Fibroblast of villous mesenchyme (primary cell): ENCODE measurements around the gene TRABD2A. TPM values are rescaled to one million over a fixed set of nuclear protein-coding genes. Genes with fewer than 3 reads are reported as not detected.

Experiments used
- DNase-seq: peaks from one replicate; pipeline ENCODE4 v3.0.0-alpha.2; 2010; ENCODE audit warnings: low read depth
- H3K4me3 ChIP-seq: 2 replicates; pipeline ENCODE4 v1.5.1; 2011; ENCODE audit warnings: low read depth, mild to moderate bottlenecking, low read length
- total RNA-seq: library from RNA; depleted of rRNA; stranded (reverse); fragments of >200 nt; gene quantifications from 2 replicates; pipeline ENCODE4 v1.2.3, GENCODE V29; 2012
- TF ChIP-seq, protein P1 (sequence below): IDR thresholded peaks from 2 replicates; pipeline ENCODE4 v1.5.1; 2012; ENCODE audit warnings: low read depth, mild to moderate bottlenecking, low read length; ENCODE audit not compliant: insufficient read depth

The TRABD2A gene
- total RNA-seq, 1 donor, result 1.7 TPM

DNA sequence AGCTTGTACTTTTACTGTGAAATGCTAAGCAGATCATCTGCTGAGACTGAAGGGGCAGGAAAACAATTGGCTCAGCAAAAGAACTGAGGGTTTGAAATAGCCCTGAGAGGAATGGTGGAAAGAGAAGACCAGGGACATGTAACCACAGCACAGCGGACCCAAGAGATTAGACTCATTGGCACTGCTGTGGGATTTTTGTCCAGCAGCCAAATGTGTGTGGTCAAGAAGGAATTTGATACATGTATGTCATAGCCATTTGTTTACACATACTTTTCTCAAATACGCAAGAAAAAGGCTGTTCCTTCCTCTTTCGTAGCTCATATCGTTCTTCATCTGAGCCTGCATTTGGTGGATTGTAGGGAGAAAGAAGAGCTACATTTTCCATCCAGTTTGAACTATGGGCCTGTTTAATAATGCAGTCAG lies 73.8 kb downstream of the TRABD2A start:
- no peak overlapping the region for H3K4me3 ChIP-seq
- peak; percentile 99 for DNase-seq

DNA sequence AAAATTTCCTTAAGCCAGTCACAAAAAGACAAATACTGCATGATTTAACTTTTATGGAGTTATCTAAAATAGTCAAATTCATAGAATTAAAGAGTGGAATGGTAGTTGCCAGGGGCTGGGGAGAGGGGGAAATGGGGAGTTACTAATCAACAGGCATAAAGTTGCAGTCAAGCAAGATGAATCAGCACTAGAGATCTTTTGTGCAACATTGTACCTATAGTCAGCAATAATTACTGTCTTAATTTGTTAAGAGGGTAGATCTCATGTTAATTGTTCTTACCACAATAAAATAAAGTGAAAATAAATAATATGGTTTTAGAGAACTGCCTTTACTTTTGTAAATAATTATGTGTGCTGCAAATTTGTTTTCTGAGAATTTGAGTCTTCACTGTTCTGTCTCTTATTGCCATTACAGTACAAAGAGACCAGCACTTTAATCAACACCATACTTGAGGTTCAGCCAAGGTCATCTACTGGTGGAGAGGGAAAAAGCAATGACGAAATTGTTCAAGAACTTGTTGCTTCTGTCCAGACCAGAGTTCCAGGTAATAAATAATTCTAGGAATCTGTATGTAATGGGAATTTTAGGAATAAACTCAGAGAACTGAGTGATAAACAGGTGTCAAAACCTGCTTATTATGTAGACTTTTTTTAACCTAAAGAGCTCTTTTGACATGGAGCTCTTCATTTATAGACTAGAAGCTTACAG lies 75.5 kb downstream of the TRABD2A start:
- TF ChIP-seq, protein P1, sequence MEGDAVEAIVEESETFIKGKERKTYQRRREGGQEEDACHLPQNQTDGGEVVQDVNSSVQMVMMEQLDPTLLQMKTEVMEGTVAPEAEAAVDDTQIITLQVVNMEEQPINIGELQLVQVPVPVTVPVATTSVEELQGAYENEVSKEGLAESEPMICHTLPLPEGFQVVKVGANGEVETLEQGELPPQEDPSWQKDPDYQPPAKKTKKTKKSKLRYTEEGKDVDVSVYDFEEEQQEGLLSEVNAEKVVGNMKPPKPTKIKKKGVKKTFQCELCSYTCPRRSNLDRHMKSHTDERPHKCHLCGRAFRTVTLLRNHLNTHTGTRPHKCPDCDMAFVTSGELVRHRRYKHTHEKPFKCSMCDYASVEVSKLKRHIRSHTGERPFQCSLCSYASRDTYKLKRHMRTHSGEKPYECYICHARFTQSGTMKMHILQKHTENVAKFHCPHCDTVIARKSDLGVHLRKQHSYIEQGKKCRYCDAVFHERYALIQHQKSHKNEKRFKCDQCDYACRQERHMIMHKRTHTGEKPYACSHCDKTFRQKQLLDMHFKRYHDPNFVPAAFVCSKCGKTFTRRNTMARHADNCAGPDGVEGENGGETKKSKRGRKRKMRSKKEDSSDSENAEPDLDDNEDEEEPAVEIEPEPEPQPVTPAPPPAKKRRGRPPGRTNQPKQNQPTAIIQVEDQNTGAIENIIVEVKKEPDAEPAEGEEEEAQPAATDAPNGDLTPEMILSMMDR, result no peak
- H3K4me3 ChIP-seq, result no peak overlapping the region
- DNase-seq, result peak; percentile 79

More for the DNA sequence above, 73.8 kb downstream of the TRABD2A start:
- TF ChIP-seq, protein P1, result no peak

DNA sequence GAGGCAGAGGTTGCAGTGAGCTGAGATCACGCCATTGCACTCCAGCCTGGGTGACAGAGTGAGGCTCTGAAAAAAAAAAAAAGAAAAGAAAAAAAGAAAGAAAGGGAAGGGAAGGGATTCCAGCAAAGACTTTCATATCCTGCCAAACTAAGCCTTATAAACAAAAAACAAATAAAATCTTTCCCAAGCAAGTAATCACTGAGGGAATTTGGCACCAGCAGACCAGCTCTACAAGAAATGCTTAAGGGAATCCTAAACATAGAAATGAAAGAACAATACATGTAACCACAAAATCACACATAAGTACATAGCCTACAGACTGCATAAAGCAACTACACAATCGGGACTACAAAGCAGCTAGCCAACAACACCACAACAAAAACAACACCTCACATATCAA lies 79.1 kb downstream of the TRABD2A start:
- H3K4me3 ChIP-seq, result no peak overlapping the region
- DNase-seq, result no peak
- TF ChIP-seq, protein P1, result no peak

DNA sequence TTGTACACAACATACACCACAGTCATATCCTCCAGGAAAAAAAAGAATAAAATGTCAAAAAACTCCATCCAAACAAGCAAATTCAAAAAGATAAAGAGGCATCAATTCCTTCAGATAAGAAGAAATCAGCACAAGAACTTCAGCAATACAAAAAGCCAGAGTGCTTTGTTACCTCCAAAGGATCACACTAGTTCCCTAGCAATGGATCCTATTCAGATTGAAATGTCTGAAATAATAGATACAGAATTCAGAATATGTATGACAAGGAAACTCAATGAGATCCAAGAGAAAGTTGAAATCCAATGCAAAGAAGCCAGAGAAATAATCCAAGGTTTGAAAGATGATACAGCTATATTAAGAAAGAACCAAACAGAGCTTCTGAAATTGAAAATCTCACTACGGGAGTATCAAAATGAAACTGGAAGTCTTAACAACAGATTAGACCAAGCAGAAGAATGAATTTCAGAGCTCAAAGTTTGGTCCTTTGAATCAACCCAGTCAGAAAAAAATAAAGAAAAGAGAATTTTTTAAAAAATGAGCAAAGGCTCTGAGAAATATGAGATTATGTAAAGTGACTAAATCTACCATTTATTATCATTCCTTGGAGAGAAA lies 80.6 kb downstream of the TRABD2A start:
- no peak overlapping the region for H3K4me3 ChIP-seq
- TF ChIP-seq, protein P1, result no peak
- no peak for DNase-seq

DNA sequence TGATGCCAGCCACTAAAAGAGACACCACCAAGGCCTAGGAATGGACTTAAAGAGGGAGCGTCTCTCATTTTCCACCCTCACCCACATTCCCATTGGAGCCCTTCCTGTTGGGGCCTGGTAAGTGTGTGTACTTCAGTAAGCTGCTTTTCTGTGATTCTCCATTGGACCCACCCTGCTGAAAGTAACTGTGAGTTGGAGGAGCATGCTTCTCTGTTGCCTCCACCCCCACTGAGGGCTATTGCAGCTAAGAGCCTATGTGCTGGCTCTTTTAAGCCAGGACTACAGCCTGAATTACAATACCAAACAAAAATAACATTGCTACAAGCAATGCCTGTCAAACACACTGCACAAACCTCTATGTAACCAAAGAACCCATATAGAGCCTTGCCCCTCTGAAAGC lies 81.1 kb downstream of the TRABD2A start:
- TF ChIP-seq, protein P1, result no peak

DNA sequence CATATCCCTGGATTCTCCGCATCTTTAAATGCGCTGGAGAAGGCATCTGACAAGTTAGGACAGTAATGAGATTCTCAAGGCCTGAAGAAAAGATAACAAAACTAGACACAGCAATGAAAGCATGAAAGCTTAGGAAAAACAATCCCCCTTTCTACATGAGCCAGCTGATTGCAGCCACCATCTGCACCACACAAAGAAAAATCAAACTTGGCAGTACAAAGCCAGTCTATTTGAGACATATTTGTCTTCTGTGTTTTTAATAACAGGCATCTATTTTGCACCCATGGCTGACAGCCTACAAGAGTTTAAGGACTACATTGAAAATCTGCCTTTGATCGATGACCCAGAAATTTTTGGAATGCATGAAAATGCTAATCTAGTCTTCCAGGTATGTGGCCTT lies 83.6 kb downstream of the TRABD2A start:
- DNase-seq, result no peak

More for the DNA sequence above, 81.1 kb downstream of the TRABD2A start:
- no peak for DNase-seq
- H3K4me3 ChIP-seq, result no peak overlapping the region

More for the DNA sequence above, 83.6 kb downstream of the TRABD2A start:
- no peak overlapping the region for H3K4me3 ChIP-seq
- TF ChIP-seq, protein P1, result no peak
